Breast epithelium (tissue), 3 donors: Measurements from ENCODE around the gene GLT8D2.

ENCODE experiments used
- POLR2A ChIP-seq: fragments of 450-650 bp; IDR thresholded peaks from one replicate; pipeline ENCODE4 v1.6.1; 2016; ENCODE audit warnings: antibody characterized with exemption, mild to moderate bottlenecking, moderate library complexity
- POLR2AphosphoS5 ChIP-seq, 3 donors: sonication (generic); formaldehyde crosslinking; IDR thresholded peaks; one replicate each; pipeline ENCODE4 v1.6.1; 2017; ENCODE audit warnings: antibody characterized with exemption in 3 of 3
- TF ChIP-seq, protein P1 (sequence below), 3 donors: fragments of 450-650 bp; IDR thresholded peaks; one replicate each; pipeline ENCODE4 v1.5.1; 2016 to 2017; ENCODE audit warnings: antibody characterized with exemption in 3 of 3, mild to moderate bottlenecking in 3 of 3, moderate library complexity in 3 of 3

DNA sequence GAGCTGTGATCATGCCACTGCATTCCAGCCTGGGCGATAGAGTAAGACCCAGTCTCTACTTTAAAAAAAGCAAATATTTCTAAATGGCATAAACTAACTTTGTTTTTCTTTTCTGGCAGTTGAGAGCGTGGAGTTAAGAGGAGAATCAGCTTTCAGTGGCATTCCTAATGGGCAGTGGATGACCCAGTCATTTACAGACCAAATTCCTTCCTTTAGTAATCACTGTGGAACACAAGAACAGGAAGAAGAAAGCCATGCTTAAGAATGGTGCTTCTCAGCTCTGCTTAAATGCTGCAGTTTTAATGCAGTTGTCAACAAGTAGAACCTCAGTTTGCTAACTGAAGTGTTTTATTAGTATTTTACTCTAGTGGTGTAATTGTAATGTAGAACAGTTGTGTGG is 63.2 kb downstream of the GLT8D2 start:
- TF ChIP-seq, protein P1, sequence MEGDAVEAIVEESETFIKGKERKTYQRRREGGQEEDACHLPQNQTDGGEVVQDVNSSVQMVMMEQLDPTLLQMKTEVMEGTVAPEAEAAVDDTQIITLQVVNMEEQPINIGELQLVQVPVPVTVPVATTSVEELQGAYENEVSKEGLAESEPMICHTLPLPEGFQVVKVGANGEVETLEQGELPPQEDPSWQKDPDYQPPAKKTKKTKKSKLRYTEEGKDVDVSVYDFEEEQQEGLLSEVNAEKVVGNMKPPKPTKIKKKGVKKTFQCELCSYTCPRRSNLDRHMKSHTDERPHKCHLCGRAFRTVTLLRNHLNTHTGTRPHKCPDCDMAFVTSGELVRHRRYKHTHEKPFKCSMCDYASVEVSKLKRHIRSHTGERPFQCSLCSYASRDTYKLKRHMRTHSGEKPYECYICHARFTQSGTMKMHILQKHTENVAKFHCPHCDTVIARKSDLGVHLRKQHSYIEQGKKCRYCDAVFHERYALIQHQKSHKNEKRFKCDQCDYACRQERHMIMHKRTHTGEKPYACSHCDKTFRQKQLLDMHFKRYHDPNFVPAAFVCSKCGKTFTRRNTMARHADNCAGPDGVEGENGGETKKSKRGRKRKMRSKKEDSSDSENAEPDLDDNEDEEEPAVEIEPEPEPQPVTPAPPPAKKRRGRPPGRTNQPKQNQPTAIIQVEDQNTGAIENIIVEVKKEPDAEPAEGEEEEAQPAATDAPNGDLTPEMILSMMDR (IDR thresholded peaks at IDR 0.05) = no peak
- TF ChIP-seq POLR2A = no peak
- TF ChIP-seq POLR2AphosphoS5 (IDR thresholded peaks at IDR 0.05) = no peak
